ACHN (cell line): ENCODE results near the gene ZNF771.
"Not testable (repeated sequence)": the region's sequence is repeated elsewhere in the genome, so short reads cannot be mapped to it uniquely, and the experiment has no call there.

Source experiments
- DNase-seq: peaks from one replicate; pipeline ENCODE4 v3.0.0-alpha.2; 2015
- in situ Hi-C: cut with HindIII; loops from 2 replicates; pipeline ENCODE4 v1.10.0; 2017; ENCODE audit warnings: low sequenced_read_pairs, low pct_ligation_motif_present, low pct_unique_long_range_greater_than_20kb

Gene ZNF771

DNA sequence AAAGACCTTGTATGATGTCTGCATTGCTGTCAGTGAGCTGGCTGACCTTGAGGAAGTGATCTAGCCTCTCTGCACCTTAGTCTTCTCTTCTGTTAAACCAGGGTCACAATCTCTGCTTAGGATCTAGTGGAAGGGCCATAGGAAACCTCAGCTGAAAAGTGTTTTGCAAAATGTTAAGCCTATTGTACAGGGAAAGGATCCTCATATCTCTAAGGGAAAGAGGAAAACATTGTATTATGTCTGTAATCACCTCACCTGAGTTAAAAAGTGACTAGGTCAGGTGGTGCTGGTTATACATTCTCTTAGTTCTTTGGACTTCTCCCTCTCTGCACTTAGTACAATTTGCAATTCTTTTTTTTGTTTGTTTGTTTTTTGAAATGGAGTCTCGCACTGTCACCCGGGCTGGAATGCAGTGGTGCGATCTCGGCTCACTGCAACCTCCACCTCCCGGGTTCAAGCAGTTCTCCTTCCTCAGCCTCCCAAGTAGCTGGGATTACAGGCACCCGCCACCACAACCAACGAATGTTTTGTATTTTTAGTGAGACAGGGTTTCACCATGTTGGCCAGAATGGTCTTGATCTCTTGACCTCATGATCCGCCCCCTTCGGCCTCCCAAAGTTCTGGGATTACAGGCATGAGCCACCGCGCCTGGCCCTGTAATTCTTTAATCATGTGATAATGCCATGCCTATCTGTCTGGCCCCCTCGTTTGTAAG lies 40.3 kb downstream of the ZNF771 start:
- in situ Hi-C loops = no loop called here
- no peak for DNase-seq

DNA sequence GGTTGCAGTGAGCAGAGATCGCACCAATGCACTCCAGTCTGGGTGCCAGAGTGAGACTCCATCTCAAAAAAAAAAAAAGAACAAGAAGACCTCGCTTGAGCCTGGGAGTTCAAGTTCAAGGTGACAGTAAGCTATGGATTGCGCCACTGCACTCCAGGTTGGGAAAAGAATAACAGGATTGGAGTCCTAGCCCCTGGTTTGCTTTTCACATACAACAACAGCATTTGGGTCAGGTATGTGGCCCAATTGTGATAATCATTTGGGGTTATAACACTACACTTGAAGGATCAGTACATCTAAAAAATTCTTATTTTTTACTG lies 41.7 kb downstream of the ZNF771 start:
- in situ Hi-C loops = no loop called here

DNA sequence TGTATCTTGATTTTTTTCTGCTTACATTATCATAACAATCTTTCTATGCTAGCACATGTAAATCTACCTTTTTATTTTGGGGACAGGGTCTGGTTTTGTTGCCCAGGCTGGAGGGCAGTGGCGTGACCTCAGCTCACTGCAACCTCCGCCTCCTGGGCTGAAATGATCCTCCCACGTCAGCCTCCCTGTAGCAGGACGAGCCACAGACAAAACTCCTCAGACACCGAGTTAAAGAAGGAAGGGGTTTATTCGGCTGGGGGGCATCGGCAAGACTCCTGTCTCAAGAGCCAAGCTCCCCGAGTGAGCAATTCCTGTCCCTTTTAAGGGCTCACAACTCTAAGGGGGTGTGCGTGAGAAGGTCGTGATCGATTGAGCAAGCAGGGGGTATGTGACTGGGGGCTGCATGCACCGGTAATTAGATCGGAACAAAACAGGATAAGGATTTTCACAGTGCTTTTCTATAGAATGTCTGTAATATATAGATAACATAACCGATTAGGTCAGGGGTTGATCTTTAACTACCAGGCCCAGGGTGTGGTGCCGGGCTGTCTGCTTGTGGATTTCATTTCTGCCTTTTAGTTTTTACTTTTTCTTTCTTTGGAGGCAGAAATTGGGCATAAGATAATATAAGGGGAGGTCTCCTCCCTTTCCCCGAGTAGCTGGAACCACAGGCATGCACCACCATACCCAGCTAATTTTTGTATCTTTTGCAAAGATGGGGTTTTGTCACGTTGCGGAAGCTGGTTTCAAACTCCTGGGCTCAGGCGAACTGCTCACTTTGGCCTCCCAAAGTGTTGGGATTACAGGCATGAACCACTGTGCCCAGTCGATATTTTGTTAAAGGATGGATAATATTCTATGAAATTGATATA lies 45.5 kb downstream of the ZNF771 start:
- in situ Hi-C loops, DNase-seq: not testable (repeated sequence)

More for the DNA sequence above, 41.7 kb downstream of the ZNF771 start:
- DNase-seq = no peak

DNA sequence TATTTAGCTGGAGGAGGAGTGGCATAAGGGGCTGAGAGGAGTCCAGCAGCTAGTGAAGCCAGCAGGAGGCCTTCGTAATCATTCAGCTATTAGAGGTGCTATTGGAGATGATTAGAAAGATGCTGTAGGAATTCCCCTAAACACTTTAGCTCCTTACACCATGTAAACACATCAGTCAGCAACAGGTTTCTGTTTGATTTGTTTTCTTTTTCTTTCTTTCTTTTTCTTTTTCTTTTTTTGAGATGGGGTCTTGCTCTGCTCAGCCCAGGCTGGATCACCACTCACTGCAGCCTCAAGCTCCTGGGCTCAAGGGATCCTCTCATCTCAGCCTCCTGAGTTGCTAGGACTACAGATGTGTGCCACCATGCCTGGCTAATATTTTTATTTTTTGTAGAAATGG lies 48.9 kb downstream of the ZNF771 start:
- in situ Hi-C loops = no loop called here

DNA sequence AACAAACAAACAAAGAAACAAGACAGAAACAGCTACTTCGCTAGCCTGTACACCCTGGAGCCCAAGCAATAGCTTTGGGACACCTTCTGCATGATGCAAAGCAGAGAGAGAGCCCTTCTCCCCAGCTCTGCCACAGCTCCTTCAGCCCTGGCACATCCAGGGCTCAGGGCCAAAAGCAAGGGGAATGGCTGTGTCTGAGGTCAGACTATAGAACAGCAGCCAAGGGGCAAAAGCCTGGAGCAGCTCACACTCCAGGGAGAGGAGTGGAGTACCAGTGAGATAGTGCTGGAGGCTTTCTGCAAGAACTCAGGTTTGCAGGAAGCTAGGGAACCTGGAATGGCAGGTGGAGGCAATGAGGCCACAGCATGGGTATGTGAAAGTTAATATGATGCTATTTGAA lies 49.9 kb downstream of the ZNF771 start:
- in situ Hi-C loops = no loop called here
- no peak for DNase-seq

More for the DNA sequence above, 48.9 kb downstream of the ZNF771 start:
- no peak for DNase-seq

DNA sequence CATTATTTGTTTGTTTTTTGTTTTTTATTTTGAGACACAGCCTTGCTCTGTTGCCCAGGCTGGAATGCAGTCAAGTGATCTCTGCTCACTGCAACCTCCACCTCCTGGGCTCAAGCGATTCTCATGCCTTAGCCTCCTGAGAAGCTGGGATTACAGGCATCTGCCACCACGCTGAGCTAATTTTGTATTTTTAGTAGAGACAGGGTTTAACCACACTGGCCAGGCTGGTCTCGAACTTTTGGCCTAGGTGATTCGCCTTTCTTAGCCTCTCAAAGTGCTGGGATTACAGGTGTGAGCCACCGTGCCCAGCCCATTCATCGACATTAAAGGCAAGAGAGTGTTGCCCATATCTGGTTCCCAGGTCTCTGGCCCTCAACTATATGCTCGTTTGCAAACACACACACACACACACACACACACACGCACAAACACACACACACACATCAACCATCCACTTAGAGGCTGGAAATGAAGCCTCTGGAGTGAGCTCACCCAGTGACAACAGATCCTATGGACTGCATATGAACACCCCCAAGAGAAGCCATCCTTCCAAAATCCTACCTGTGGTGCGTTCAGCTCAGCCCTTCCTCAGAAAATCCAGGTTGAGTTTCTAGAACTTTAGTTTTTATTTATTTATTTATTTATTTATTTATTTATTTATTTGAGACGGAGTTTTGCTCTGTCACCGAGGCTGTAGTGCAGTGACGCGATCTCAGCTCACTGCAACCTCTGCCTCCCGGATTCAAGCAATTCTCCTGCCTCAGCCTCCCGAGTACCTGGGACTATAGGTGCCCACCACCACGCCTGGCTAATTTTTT lies 50.5 kb downstream of the ZNF771 start:
- in situ Hi-C loops = no loop called here
- DNase-seq = no peak

DNA sequence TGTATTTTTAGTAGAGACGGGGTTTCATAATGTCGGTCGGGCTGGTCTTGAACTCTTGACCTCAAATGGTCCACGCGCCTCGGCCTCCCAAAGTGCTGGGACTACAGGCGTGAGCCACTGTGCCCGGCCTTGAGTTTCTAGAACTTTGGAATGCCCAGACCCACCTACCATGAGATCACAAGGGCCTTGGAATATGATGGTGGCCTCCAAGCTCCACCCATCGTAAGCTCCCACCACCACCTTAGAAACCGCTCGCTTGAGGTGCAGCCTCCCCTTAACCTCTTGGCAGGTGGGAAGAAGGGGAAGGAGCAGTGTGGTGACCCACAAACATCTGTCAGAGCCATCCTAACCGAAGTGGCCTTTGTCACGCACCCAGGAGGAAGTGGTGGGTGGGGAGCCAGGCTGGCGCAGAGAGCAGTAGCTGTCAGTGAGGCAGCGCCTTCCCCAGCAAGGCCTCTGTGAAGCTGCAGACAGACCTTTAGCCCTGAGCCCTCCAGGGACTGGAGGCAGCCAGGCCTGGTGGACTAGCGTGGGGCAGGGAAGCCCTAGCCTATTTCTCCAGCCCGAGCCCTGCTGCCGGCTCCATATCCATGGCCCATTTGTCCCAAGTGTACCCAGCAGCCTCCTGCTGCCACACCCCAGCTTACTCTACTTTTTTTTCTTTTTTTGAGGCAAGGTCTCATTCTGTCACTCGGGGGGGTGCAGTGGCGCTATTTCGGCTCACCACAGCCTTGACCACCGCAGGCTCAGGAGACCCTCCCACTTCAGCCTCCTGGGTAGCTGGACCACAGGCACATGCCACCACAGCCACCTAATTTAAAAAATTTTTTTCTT lies 51.4 kb downstream of the ZNF771 start:
- no peak for DNase-seq
- in situ Hi-C loops = no loop called here

DNA sequence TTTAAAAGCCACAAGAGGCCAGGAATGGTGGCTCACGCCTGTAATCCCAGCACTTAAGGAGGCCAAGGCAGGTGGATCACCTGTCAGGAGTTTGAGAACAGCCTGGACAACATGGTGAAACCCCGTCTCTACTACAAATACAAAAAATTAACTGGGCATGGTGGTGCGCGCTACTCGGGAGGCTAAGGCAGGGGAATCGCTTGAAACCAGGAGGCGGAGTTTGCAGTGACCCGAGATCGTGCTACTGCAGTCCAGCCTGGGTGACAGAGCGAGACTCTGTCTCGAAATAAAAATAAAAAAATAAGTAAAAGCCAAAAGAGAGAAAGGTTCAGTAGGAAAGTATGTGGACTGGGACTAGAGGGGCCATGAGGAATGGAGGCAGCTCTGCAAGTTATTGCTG lies 52.0 kb downstream of the ZNF771 start:
- no peak for DNase-seq
- in situ Hi-C loops = no loop called here

DNA sequence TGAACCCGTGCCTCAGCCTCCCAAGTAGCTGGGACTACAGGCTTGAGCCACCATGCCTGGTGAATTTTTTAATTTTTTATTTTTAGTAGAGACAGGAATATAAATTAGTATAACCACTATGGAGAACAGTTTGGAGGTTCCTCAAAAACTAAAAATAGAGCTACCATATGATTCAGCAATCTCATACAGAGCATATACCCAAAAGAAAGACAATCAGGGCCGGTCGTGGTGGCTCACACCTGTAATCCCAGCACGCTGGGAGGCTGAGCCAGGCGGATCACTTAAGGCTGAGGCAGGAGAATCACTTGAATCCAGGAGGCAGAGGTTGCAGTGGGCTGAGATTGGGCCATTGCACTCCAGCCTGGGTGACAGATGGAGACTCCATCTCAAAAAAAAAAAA lies 54.0 kb downstream of the ZNF771 start:
- in situ Hi-C loops = not testable (repeated sequence)

DNA sequence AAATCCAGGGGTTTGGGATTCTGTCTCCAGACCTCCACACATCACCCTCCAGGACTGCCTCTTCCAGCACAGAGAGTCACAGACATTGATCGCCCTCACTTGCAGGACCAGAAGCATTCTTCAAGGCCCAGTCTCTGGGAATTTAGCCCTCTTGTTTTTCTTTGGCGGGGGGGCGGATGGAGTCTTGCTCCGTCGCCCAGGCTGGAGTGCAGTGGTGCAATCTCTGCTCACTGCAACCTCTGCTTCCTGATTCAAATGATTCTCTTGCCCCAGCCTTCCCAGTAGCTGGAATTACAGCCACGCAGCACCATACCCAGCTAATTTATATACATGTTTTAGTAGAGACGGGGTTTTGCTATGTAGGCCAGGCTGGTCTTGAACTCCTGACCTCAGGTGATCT lies 56.7 kb downstream of the ZNF771 start:
- no peak for DNase-seq
- in situ Hi-C loops = no loop called here

More for the DNA sequence above, 54.0 kb downstream of the ZNF771 start:
- not testable (repeated sequence) for DNase-seq
